KMS-11 (cell line): ENCODE measurements around the gene PGGHG.
A peak's percentile ranks its signal among the peaks of the same experiment; 100 is the strongest.
"Not testable (repeated sequence)": the region's sequence is repeated elsewhere in the genome, so short reads cannot be mapped to it uniquely, and the experiment has no call there.

Experiments
- H2AFZ ChIP-seq: fragments of 200-600 bp; sonication (generic); 2 replicates; pipeline ENCODE4 v1.6.1; 2016; ENCODE audit warnings: antibody characterized with exemption, mixed run types, low read depth
- H3K27ac ChIP-seq: fragments of 200-600 bp; sonication (generic); 2 replicates; pipeline ENCODE4 v1.6.1; 2016; ENCODE audit warnings: mild to moderate bottlenecking, mixed run types
- H3K27me3 ChIP-seq: fragments of 200-600 bp; sonication (generic); 2 replicates; pipeline ENCODE4 v1.6.1; 2017; ENCODE audit warnings: mild to moderate bottlenecking, low read depth, mixed run types, moderate library complexity; ENCODE audit not compliant: insufficient read depth
- H3K36me3 ChIP-seq: fragments of 200-600 bp; sonication (generic); 2 replicates; pipeline ENCODE4 v1.6.1; 2017; ENCODE audit warnings: mild to moderate bottlenecking, mixed run types; ENCODE audit not compliant: insufficient read depth
- H3K4me1 ChIP-seq: fragments of 200-600 bp; sonication (generic); 2 replicates; pipeline ENCODE4 v1.6.1; 2016; ENCODE audit warnings: mild to moderate bottlenecking, low read depth, mixed run types; ENCODE audit not compliant: poor library complexity, severe bottlenecking
- H3K4me2 ChIP-seq: fragments of 200-600 bp; sonication (generic); 2 replicates; pipeline ENCODE4 v1.7.0; 2016; ENCODE audit warnings: mild to moderate bottlenecking, mixed run types
- H3K4me3 ChIP-seq: fragments of 200-600 bp; sonication (generic); IDR thresholded peaks from 2 replicates; pipeline ENCODE4 v1.6.1; 2017; ENCODE audit warnings: low read depth, low read length, mixed read lengths; ENCODE audit not compliant: insufficient read depth
- H3K79me2 ChIP-seq: fragments of 200-600 bp; sonication (generic); 2 replicates; pipeline ENCODE4 v1.6.1; 2016; ENCODE audit warnings: low read depth, mixed run types; ENCODE audit not compliant: insufficient read depth
- H3K9ac ChIP-seq: fragments of 200-600 bp; sonication (generic); 2 replicates; pipeline ENCODE4 v1.6.1; 2016; ENCODE audit warnings: mild to moderate bottlenecking, mixed run types
- H4K20me1 ChIP-seq: fragments of 200-600 bp; sonication (generic); 2 replicates; pipeline ENCODE4 v1.6.1; 2016; ENCODE audit warnings: mild to moderate bottlenecking, mixed run types; ENCODE audit not compliant: insufficient read depth
- TF ChIP-seq, protein P1 (sequence below): fragments of 200-600 bp; sonication (generic); conservative IDR thresholded peaks from 2 replicates; pipeline ENCODE4 v1.6.1; 2017; ENCODE audit warnings: low read depth, mild to moderate bottlenecking, antibody characterized with exemption, low read length, moderate library complexity, mixed read lengths

Gene PGGHG

DNA sequence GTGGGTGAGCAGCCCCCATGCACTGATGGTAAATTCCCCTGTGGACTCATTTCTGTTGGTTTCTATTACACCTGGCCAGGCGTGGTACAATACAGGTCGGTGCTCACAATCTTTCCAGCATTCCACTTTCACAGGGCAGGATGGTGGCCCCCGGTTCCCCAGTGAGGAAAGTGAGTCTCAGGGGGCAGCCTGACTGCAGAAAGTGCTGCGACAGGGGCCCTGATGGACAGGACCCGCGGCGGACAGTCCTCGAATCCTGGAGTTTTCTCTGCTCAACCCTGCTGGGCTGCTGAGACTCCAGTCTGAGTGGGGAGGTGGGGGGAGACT lies 3.1 kb upstream of the PGGHG start:
- no peaks in the 10 kb centered on the region for H3K79me2 ChIP-seq
- H3K36me3 ChIP-seq, result no peaks in the 10 kb centered on the region
- H3K4me1 ChIP-seq, result no peaks in the 10 kb centered on the region
- H3K4me3 ChIP-seq, result no peak overlapping the region
- TF ChIP-seq, protein P1, sequence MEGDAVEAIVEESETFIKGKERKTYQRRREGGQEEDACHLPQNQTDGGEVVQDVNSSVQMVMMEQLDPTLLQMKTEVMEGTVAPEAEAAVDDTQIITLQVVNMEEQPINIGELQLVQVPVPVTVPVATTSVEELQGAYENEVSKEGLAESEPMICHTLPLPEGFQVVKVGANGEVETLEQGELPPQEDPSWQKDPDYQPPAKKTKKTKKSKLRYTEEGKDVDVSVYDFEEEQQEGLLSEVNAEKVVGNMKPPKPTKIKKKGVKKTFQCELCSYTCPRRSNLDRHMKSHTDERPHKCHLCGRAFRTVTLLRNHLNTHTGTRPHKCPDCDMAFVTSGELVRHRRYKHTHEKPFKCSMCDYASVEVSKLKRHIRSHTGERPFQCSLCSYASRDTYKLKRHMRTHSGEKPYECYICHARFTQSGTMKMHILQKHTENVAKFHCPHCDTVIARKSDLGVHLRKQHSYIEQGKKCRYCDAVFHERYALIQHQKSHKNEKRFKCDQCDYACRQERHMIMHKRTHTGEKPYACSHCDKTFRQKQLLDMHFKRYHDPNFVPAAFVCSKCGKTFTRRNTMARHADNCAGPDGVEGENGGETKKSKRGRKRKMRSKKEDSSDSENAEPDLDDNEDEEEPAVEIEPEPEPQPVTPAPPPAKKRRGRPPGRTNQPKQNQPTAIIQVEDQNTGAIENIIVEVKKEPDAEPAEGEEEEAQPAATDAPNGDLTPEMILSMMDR, result no peak
- H3K27ac ChIP-seq, result no peak overlapping the region
- no peak overlapping the region for H3K4me2 ChIP-seq
- H4K20me1 ChIP-seq, result no peaks in the 10 kb centered on the region
- H3K9ac ChIP-seq, result no peak overlapping the region
- no peak overlapping the region for H2AFZ ChIP-seq
- H3K27me3 ChIP-seq, result peaks cover 31% of the 10 kb centered on the region

- not testable (repeated sequence) for H3K4me2 ChIP-seq, H3K36me3 ChIP-seq, H3K4me3 ChIP-seq, H3K79me2 ChIP-seq, H4K20me1 ChIP-seq, H3K4me1 ChIP-seq, H3K27ac ChIP-seq, H3K9ac ChIP-seq, H2AFZ ChIP-seq
- H3K27me3 ChIP-seq, result peaks cover 22% of the 10 kb centered on the region
These were observed 1.7 kb upstream of the PGGHG start for GRCh38 chr11:286977-287820.

- H3K4me2 ChIP-seq, result peak overlapping the region; percentile 69
- no peaks in the 10 kb centered on the region for H3K4me1 ChIP-seq
- H4K20me1 ChIP-seq, result no peaks in the 10 kb centered on the region
- peaks cover 20% of the 10 kb centered on the region for H3K27me3 ChIP-seq
- H3K36me3 ChIP-seq, result no peaks in the 10 kb centered on the region
- H2AFZ ChIP-seq, result peak overlapping the region; percentile 89; the same call in 1 of the 2 replicates
- no peak overlapping the region for H3K9ac ChIP-seq
- H3K27ac ChIP-seq, result no peak overlapping the region
- TF ChIP-seq, protein P1, result no peak
- H3K4me3 ChIP-seq, result no peak overlapping the region
- H3K79me2 ChIP-seq, result no peaks in the 10 kb centered on the region
These were observed 977 bp upstream of the PGGHG start for GRCh38 chr11:287821-288477.

DNA sequence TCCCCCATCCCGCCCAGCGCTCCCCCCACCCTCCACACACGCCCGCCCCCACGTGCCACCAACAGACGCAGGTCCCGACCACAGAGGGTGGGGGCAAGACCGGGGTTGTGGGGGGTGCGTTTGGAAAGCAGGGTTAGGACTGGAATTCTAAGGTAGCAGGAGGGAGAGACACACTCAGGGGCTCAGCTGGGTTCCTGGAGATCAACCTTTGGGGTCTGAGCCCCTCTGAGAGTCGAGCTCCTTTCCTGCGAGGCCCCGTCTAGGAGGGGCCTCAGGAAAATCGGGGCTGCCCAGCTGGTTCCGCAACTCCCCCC lies 429 bp downstream of the PGGHG start:
- Histone ChIP-seq H3K79me2 (no peaks in the 10 kb centered on the region), H4K20me1 (no peaks in the 10 kb centered on the region), H3K4me1 (no peaks in the 10 kb centered on the region), H3K4me2 (peak overlapping the region; percentile 25; the same call in 1 of the 2 replicates), H3K27ac (no peak overlapping the region), H3K27me3 (peaks cover 14% of the 10 kb centered on the region), H3K9ac (no peak overlapping the region), H3K4me3 (no peak overlapping the region), H3K36me3 (no peaks in the 10 kb centered on the region), H2AFZ (no peak overlapping the region)
- TF ChIP-seq, protein P1, result no peak
